Smooth muscle cell (in vitro differentiated cells): Measurements from ENCODE around the gene ERLIN1. TPM values are rescaled to one million over a fixed set of nuclear protein-coding genes. Genes with fewer than 3 reads are reported as not detected.

Experiments
- DNase-seq: peaks from one replicate; lab custom pipeline; 2025; ENCODE audit not compliant: unreplicated experiment; lab: John Stamatoyannopoulos, UW
- H2AFZ ChIP-seq: fragments of 200-600 bp; sonication (generic); 2 replicates; pipeline ENCODE4 v1.6.0; 2016; ENCODE audit warnings: antibody characterized with exemption, low read depth, mild to moderate bottlenecking
- H3F3A ChIP-seq: fragments of 200-600 bp; sonication (generic); 2 replicates; pipeline ENCODE4 v1.6.0; 2017; ENCODE audit warnings: antibody characterized with exemption, low read depth
- H3K27ac ChIP-seq: fragments of 200-600 bp; sonication (generic); 2 replicates; pipeline ENCODE4 v1.5.1; 2016; ENCODE audit warnings: low read depth, mild to moderate bottlenecking
- H3K27me3 ChIP-seq: fragments of 200-600 bp; sonication (generic); 2 replicates; pipeline ENCODE4 v1.6.1; 2016; ENCODE audit warnings: low read depth, mild to moderate bottlenecking
- H3K36me3 ChIP-seq: fragments of 200-600 bp; sonication (generic); 2 replicates; pipeline ENCODE4 v1.5.1; 2016; ENCODE audit warnings: low read depth
- H3K4me1 ChIP-seq: fragments of 200-600 bp; sonication (generic); 2 replicates; pipeline ENCODE4 v1.5.1; 2016; ENCODE audit warnings: low read depth
- H3K4me2 ChIP-seq: fragments of 200-600 bp; sonication (generic); 2 replicates; pipeline ENCODE4 v1.6.0; 2016; ENCODE audit warnings: mild to moderate bottlenecking
- H3K4me3 ChIP-seq: fragments of 200-600 bp; sonication (generic); 2 replicates; pipeline ENCODE4 v1.5.1; 2016; ENCODE audit warnings: mild to moderate bottlenecking
- H3K79me2 ChIP-seq: fragments of 200-600 bp; sonication (generic); 2 replicates; pipeline ENCODE4 v1.6.0; 2016; ENCODE audit warnings: low read depth, mild to moderate bottlenecking
- H3K9ac ChIP-seq: fragments of 200-600 bp; sonication (generic); 2 replicates; pipeline ENCODE4 v1.6.0; 2016; ENCODE audit warnings: low read depth
- H3K9me3 ChIP-seq: fragments of 200-600 bp; sonication (generic); replicated peaks from 2 replicates; pipeline ENCODE4 v1.5.1; 2016; ENCODE audit warnings: low read depth
- H4K20me1 ChIP-seq: fragments of 200-600 bp; sonication (generic); 2 replicates; pipeline ENCODE4 v1.6.0; 2016; ENCODE audit warnings: low read depth
- whole genome bisulfite sequencing: methylation state at CpG from one replicate; pipeline ENCODE4 v1.1.7; 2016; ENCODE audit warnings: low lambda C conversion rate; 5-methylcytosine and 5-hydroxymethylcytosine counted together
- polyA plus RNA-seq: library from polyadenylated mRNA; unstranded; fragments of >200 nt; fragmentation: Nextera tagmentation; extraction: Ambion mirVana; gene quantifications from 2 replicates; pipeline ENCODE4 v1.2.1, GENCODE V29; 2016
- total RNA-seq: library from RNA; depleted of rRNA; stranded (reverse); fragments of >200 nt; gene quantifications from 2 replicates; pipeline ENCODE4 v1.2.3, GENCODE V29; 2014
- TF ChIP-seq, protein P1 (sequence below): fragments of 200-600 bp; sonication (generic); IDR thresholded peaks from 2 replicates; pipeline ENCODE4 v1.5.1; 2017; ENCODE audit warnings: borderline replicate concordance, mild to moderate bottlenecking, antibody characterized with exemption; ENCODE audit not compliant: insufficient read depth, poor library complexity, severe bottlenecking

The ERLIN1 gene
- total and polyA plus RNA-seq, 2 experiments from 2014 or later, result 21.0 to 32.2 TPM

GRCh38 chr10:100132427-100132826, 53.4 kb downstream of the ERLIN1 start:
- Histone ChIP-seq H3K36me3 (no peaks in the 10 kb centered on the region), H3K4me3 (no peak overlapping the region), H3K4me1 (no peaks in the 10 kb centered on the region), H4K20me1 (no peaks in the 10 kb centered on the region), H3K79me2 (no peaks in the 10 kb centered on the region), H3F3A (no peaks in the 10 kb centered on the region), H3K9me3 (no peaks in the 10 kb centered on the region), H3K27me3 (no peaks in the 10 kb centered on the region), H3K9ac (no peak overlapping the region), H3K27ac (no peak overlapping the region), H2AFZ (no peak overlapping the region), H3K4me2 (no peak overlapping the region)
- TF ChIP-seq, protein P1, sequence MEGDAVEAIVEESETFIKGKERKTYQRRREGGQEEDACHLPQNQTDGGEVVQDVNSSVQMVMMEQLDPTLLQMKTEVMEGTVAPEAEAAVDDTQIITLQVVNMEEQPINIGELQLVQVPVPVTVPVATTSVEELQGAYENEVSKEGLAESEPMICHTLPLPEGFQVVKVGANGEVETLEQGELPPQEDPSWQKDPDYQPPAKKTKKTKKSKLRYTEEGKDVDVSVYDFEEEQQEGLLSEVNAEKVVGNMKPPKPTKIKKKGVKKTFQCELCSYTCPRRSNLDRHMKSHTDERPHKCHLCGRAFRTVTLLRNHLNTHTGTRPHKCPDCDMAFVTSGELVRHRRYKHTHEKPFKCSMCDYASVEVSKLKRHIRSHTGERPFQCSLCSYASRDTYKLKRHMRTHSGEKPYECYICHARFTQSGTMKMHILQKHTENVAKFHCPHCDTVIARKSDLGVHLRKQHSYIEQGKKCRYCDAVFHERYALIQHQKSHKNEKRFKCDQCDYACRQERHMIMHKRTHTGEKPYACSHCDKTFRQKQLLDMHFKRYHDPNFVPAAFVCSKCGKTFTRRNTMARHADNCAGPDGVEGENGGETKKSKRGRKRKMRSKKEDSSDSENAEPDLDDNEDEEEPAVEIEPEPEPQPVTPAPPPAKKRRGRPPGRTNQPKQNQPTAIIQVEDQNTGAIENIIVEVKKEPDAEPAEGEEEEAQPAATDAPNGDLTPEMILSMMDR, result no peak
- 85% methylated on average over 2 of the region's 2 CpGs for WGBS
- no peak for DNase-seq

- Histone ChIP-seq H3K27ac (no peak overlapping the region), H3K36me3 (no peaks in the 10 kb centered on the region), H3K4me2 (no peak overlapping the region), H4K20me1 (no peaks in the 10 kb centered on the region), H3K27me3 (no peaks in the 10 kb centered on the region), H3K4me1 (no peaks in the 10 kb centered on the region), H3K79me2 (no peaks in the 10 kb centered on the region), H3K9me3 (no peaks in the 10 kb centered on the region), H2AFZ (no peak overlapping the region), H3F3A (no peaks in the 10 kb centered on the region), H3K4me3 (no peak overlapping the region), H3K9ac (no peak overlapping the region)
- WGBS, result 97% methylated on average over 3 of the region's 3 CpGs
- TF ChIP-seq, protein P1, result no peak
- no peak for DNase-seq
These were observed 54.3 kb downstream of the ERLIN1 start for GRCh38 chr10:100131571-100131970.

DNA sequence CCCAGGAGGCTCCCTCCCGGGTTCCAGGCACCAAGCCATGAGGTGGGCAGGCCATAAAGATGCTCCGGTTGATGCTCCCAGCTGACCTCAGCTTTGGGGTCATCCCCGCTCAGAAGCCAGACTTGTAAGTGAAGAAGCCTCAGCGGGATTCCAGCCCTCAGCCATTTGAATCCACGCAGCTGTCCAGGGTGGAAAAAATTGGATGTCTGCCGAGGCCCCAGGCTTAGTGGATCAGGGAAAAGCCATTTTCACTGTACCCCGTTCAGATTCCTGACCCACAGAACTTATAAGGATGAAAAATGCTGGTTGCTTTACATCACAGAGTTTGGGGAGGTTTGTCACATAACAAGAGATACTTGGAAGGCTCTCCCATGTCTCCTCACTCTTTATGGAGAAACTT, 55.0 kb downstream of the ERLIN1 start:
- no peak overlapping the region for H3K9ac ChIP-seq
- H3K36me3 ChIP-seq, result no peaks in the 10 kb centered on the region
- H3K9me3 ChIP-seq, result no peaks in the 10 kb centered on the region
- no peak for DNase-seq
- H3K27ac ChIP-seq, result no peak overlapping the region
- H3K27me3 ChIP-seq, result no peaks in the 10 kb centered on the region
- H3K4me2 ChIP-seq, result no peak overlapping the region
- H3F3A ChIP-seq, result no peaks in the 10 kb centered on the region
- no peaks in the 10 kb centered on the region for H3K79me2 ChIP-seq
- no peak overlapping the region for H2AFZ ChIP-seq
- TF ChIP-seq, protein P1, result no peak
- no peaks in the 10 kb centered on the region for H4K20me1 ChIP-seq
- no peaks in the 10 kb centered on the region for H3K4me1 ChIP-seq
- WGBS, result 86% methylated on average over 7 of the region's 7 CpGs
- no peak overlapping the region for H3K4me3 ChIP-seq

- WGBS, result 87% methylated on average over 9 of the region's 9 CpGs
- H3K4me1 ChIP-seq, result no peaks in the 10 kb centered on the region
- H3K27me3 ChIP-seq, result no peaks in the 10 kb centered on the region
These were observed 56.4 kb downstream of the ERLIN1 start for GRCh38 chr10:100129424-100129823.

More at GRCh38 chr10:100129424-100129823, 56.4 kb downstream of the ERLIN1 start:
- no peaks in the 10 kb centered on the region for H3K79me2 ChIP-seq
- TF ChIP-seq, protein P1, result no peak
- H3K27ac ChIP-seq, result no peak overlapping the region
- no peak for DNase-seq
- no peaks in the 10 kb centered on the region for H3F3A ChIP-seq
- H3K36me3 ChIP-seq, result no peaks in the 10 kb centered on the region
- no peaks in the 10 kb centered on the region for H4K20me1 ChIP-seq
- no peak overlapping the region for H3K9ac ChIP-seq
- no peaks in the 10 kb centered on the region for H3K9me3 ChIP-seq
- H2AFZ ChIP-seq, result no peak overlapping the region
- H3K4me3 ChIP-seq, result no peak overlapping the region
- H3K4me2 ChIP-seq, result no peak overlapping the region
